ENCODE measurements around the gene TCF19.

TCF19 gene

DNA sequence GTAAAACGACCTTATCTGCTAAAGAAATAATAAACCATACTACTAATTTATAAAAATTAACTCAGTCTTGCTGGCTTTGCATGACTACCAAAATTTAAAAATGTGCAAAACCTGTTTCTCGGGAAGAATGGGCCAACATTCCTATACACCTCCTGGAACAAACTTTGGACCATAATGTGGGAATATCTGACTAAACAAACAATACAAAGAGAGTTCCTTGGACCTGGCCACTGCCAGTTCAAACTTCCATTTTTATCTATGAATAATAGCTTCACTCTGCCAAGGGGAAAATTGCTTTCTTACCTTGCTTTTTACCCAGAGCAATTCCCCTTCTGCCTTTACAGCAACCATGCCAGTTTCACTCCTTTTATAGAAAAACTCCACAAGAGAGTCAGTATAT is 50.7 kb downstream of the TCF19 start:
- no peak for DNase-seq (ENCODE audit: low read depth)

DNA sequence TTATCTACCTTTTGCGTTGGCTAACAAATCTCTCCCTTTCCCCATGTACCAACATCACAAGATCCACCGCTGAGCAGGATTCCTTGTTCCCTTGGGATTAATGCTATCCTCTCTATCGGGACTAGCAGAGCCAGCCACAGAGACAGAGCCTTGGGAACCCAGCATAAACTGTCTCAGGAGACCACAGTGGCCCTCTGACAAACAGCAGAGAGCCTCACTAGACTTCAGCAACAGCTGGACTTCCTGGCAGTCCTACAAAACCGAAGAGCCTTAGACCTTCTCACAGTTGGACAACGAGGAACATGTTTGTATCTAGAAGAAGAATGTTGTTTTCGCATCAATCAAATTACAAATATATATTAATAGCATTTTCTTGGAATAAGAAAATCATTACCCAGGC is 51.7 kb downstream of the TCF19 start:
- DNase-seq (ENCODE audit: low read depth) = no peak

- no peak for DNase-seq (ENCODE audit: low read depth)
Observed at GRCh38 chr6:31210741-31211532, 52.5 kb downstream of the TCF19 start.
